Thyroid gland (tissue), 4 donors: ENCODE measurements around the gene SCN2A. TPM values are rescaled to one million over a fixed set of nuclear protein-coding genes. Genes with fewer than 3 reads are reported as not detected.

Source experiments
- DNase-seq, 2 donors: peaks; one replicate each; pipeline ENCODE4 v3.0.0-alpha.2; 2019
- H3K27ac ChIP-seq, 3 donors: fragments of 200-600 bp; sonication (generic); 1 replicate in 2 of 3; 2 replicates in 1 of 3; pipeline ENCODE4 v1.5.1; 2016 to 2019; ENCODE audit warnings: mild to moderate bottlenecking in 1 of 3, moderate library complexity in 1 of 3
- H3K27me3 ChIP-seq: fragments of 200-600 bp; sonication (generic); one replicate; pipeline ENCODE4 v1.5.1; 2019
- H3K36me3 ChIP-seq, 2 donors: fragments of 200-600 bp; sonication (generic); one replicate each; pipeline ENCODE4 v1.5.1; 2016 to 2019
- H3K4me1 ChIP-seq, 2 donors: fragments of 200-600 bp; sonication (generic); one replicate each; pipeline ENCODE4 v1.5.1; 2017 to 2019
- H3K4me3 ChIP-seq, 3 donors: fragments of 200-600 bp; sonication (generic); replicated peaks in 1 of 3; 1 replicate in 2 of 3; 2 replicates in 1 of 3; pipeline ENCODE4 v1.5.1; 2016; ENCODE audit warnings: mild to moderate bottlenecking in 1 of 3
- H3K9me3 ChIP-seq: fragments of 200-600 bp; sonication (generic); one replicate; pipeline ENCODE4 v1.5.1; 2017
- CTCF ChIP-seq, 6 experiments: fragments of 200-600 bp in 3 of 6; fragments of 450-650 bp in 3 of 6; sonication (generic) in 3 of 6; IDR thresholded peaks; one replicate each; pipeline ENCODE4 v1.5.1; 2016 to 2019; ENCODE audit warnings: antibody characterized with exemption in 6 of 6, mild to moderate bottlenecking in 2 of 6, inconsistent platforms in 1 of 6, moderate library complexity in 1 of 6
- POLR2A ChIP-seq, 2 donors: fragments of 450-650 bp; IDR thresholded peaks; one replicate each; pipeline ENCODE4 v1.6.1; 2017; ENCODE audit warnings: antibody characterized with exemption in 2 of 2, mild to moderate bottlenecking in 2 of 2, moderate library complexity in 1 of 2
- WGBS, 2 donors: methylation state at CpG; one replicate each; pipeline ENCODE4 v1.1.5; 2017; 5-methylcytosine and 5-hydroxymethylcytosine counted together
- intact Hi-C: fragments of 100-400 bp; cut with DNase I; formaldehyde crosslinking; loops from one replicate; pipeline ENCODE4 v1.15.1; 2023
- total RNA-seq, 4 donors: library from RNA; depleted of rRNA; stranded (reverse); fragments of >200 nt; gene quantifications; one replicate each; pipeline ENCODE4 v1.2.3, GENCODE V29; 2016

Gene SCN2A
- under 1 TPM; under 0.01 to 0.33 (median 0.15) TPM for total RNA-seq

GRCh38 chr2:165239230-165239629 lies at the start of gene SCN2A:
SCN2A (plus strand) TSS chr2:165239414; CDS start chr2:165295824, 56,410 bp downstream.
- TF ChIP-seq POLR2A (IDR thresholded peaks at IDR 0.05): no peak
- TF ChIP-seq CTCF (IDR thresholded peaks at IDR 0.05): peak in 5 of 6 experiments; percentile 30 to 81 (median 61)
- DNase-seq: no peak
- no peaks in the 10 kb centered on the region for H3K4me1 ChIP-seq
- no peaks in the 10 kb centered on the region for H3K36me3 ChIP-seq
- no peaks in the 10 kb centered on the region for H3K9me3 ChIP-seq
- WGBS, 2 donors: 33 to 35% methylated on average over 3 of the region's 3 CpGs
- H3K27me3 ChIP-seq: no peaks in the 10 kb centered on the region
- no peak within 1 kb of the TSS for H3K27ac ChIP-seq
- intact Hi-C loops: no loop called here
- H3K4me3 ChIP-seq: no peak within 1 kb of the TSS

DNA sequence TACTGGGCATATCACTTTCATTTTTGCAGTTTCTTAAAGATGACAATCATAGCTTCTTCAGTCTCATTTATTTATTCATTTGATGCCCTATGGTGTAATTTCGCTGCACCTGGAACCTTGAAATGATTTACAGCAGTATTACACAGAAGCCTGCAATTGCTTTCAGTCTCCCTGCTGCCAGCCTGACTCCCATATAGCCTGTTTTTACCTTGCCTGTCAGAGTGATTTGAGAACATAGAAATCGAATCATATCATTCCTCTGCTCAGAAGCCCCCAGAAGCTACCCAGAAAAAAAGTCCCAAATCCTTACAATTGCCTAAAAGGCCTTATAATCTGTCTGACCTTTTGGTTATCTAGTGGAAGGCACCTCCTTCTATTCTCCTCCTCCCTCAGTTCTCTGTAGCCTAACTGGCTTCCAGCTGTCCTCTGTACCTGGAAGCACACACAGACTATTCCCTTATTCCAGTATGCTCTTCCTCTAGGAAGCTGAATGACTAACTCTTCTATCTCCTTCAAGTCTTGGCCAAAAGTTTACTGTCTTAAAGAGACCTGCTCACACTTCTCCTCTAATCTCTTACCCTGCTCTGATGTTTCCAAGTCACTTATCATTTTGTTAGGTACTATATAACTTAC lies 48.0 kb upstream of the SCN2A start:
- Histone ChIP-seq H3K4me1 (no peaks in the 10 kb centered on the region), H3K4me3 (no peak overlapping the region), H3K27me3 (no peaks in the 10 kb centered on the region), H3K36me3 (no peaks in the 10 kb centered on the region), H3K27ac (no peak overlapping the region), H3K9me3 (no peaks in the 10 kb centered on the region)
- DNase-seq: no peak
- intact Hi-C loops: no loop called here
- 70 to 76% methylated on average over 2 of the region's 2 CpGs for WGBS, 2 donors
- TF ChIP-seq CTCF (IDR thresholded peaks at IDR 0.05): no peak

- Histone ChIP-seq H3K27ac (no peak overlapping the region), H3K27me3 (no peaks in the 10 kb centered on the region), H3K36me3 (no peaks in the 10 kb centered on the region), H3K4me1 (no peaks in the 10 kb centered on the region), H3K9me3 (no peaks in the 10 kb centered on the region), H3K4me3 (no peak overlapping the region)
- TF ChIP-seq POLR2A (IDR thresholded peaks at IDR 0.05) (no peak), CTCF (IDR thresholded peaks at IDR 0.05) (no peak)
- intact Hi-C loops: no loop called here
- no peak for DNase-seq
- WGBS, 2 donors: 83 to 95% methylated on average over 2 of the region's 2 CpGs
Observed at GRCh38 chr2:165192729-165193128, 46.5 kb upstream of the SCN2A start.

- Histone ChIP-seq H3K27me3 (no peaks in the 10 kb centered on the region), H3K27ac (no peak overlapping the region), H3K9me3 (no peaks in the 10 kb centered on the region), H3K4me3 (no peak overlapping the region), H3K4me1 (no peaks in the 10 kb centered on the region), H3K36me3 (no peaks in the 10 kb centered on the region)
- 80 to 81% methylated on average over 4 of the region's 4 CpGs for WGBS, 2 donors
- TF ChIP-seq CTCF (IDR thresholded peaks at IDR 0.05) (no peak), POLR2A (IDR thresholded peaks at IDR 0.05) (no peak)
- no peak for DNase-seq
- intact Hi-C loops: no loop called here
Observed at GRCh38 chr2:165193178-165193777, 45.9 kb upstream of the SCN2A start.

GRCh38 chr2:165196411-165196810 lies 42.8 kb upstream of the SCN2A start:
- no peak overlapping the region for H3K4me3 ChIP-seq
- intact Hi-C loops: no loop called here
- H3K36me3 ChIP-seq: no peaks in the 10 kb centered on the region
- no peaks in the 10 kb centered on the region for H3K27me3 ChIP-seq
- TF ChIP-seq POLR2A (IDR thresholded peaks at IDR 0.05): no peak
- TF ChIP-seq CTCF (IDR thresholded peaks at IDR 0.05): no peak
- no peaks in the 10 kb centered on the region for H3K9me3 ChIP-seq
- H3K27ac ChIP-seq: no peak overlapping the region
- no peaks in the 10 kb centered on the region for H3K4me1 ChIP-seq
- DNase-seq: no peak
- 77 to 81% methylated on average over 4 of the region's 4 CpGs for WGBS, 2 donors
